Dendritic cell treated with granulocyte-macrophage colony-stimulating factor and Interleukin-4, amounts not matched to agents 40 ng/mL and 50 ng/mL, for 4 days (primary cell): Measurements from ENCODE around the gene NUCKS1.

Source experiments
- H3K27ac Mint-ChIP-seq: one replicate; pipeline ENCODE4 v1.8.0; 2022; ENCODE audit warnings: mild to moderate bottlenecking, mixed read lengths
- H3K27me3 Mint-ChIP-seq: one replicate; pipeline ENCODE4 v1.8.0; 2022; ENCODE audit warnings: mild to moderate bottlenecking, mixed read lengths
- H3K36me3 Mint-ChIP-seq: one replicate; pipeline ENCODE4 v1.8.0; 2022; ENCODE audit warnings: low read depth, mixed read lengths
- H3K4me1 Mint-ChIP-seq: one replicate; pipeline ENCODE4 v1.8.0; 2022; ENCODE audit warnings: low read depth, mixed read lengths
- H3K4me3 Mint-ChIP-seq: one replicate; pipeline ENCODE4 v1.8.0; 2022; ENCODE audit warnings: mild to moderate bottlenecking, moderate library complexity, mixed read lengths
- H3K9me3 Mint-ChIP-seq: one replicate; pipeline ENCODE4 v1.8.0; 2022; ENCODE audit warnings: mixed read lengths
- intact Hi-C: fragments of 100-400 bp; cut with micrococcal nuclease; formaldehyde crosslinking; loops from one replicate; pipeline ENCODE4 v1.15.0; 2022

Gene NUCKS1

DNA sequence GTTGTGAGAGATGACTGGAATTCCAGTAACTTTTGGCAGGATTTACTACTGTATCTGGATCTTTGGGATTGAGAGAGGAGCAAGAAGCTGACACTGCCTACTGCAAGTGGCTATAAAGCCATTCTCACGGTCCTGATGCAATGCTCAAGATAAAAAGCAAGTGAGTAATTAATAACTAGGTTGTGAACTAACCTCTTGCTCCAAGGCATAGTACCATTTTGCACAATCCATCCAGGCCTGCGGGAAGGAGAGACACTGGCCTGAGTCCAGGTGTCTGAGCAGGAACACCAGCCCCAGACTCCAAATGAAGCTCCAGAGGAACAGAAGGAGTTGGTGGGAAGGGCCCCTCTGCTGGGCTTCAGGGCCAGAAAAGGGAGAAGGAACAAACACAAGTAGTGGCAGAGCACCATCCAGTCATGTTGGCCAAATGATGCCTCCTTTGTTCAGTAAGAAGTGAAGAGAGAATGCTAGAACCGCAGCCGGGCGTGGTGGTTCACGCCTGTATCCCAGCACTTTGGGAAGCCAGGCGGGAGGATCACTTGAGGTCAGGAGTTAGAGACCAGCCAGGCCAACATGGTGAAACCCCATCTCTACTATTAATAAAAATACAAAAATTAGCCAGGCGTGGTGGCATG, 59.7 kb downstream of the NUCKS1 start:
- H3K36me3 Mint-ChIP-seq: no peaks in the 10 kb centered on the region
- H3K4me3 Mint-ChIP-seq: no peak overlapping the region
- no peak overlapping the region for H3K27ac Mint-ChIP-seq
- no peaks in the 10 kb centered on the region for H3K9me3 Mint-ChIP-seq
- peaks cover 30% of the 10 kb centered on the region for H3K4me1 Mint-ChIP-seq
- intact Hi-C loops: no loop called here
- H3K27me3 Mint-ChIP-seq: peaks cover 56% of the 10 kb centered on the region

DNA sequence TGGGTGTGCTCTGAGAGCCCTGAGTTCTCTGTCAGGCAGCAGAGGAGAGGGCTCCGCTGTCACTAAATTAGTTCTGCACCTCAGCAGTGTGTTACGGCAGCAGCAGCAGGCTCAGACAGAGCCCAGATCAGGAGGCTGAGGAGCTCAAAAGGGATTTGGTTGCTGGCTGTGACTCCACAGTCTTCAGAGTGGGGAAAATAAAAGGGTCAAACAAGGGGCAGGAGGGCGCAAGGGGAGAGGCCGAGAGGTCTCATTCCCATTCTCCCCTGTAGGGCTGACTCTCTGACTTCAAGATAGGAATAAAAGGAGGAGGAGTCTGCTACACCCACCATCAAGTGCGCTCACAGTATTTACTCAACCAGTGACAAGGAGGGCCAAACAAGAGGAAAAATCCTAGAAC, 60.5 kb downstream of the NUCKS1 start:
- intact Hi-C loops: no loop called here
- Mint-ChIP-seq H3K4me3 (no peak overlapping the region), H3K27ac (no peak overlapping the region), H3K4me1 (peaks cover 30% of the 10 kb centered on the region), H3K27me3 (peaks cover 56% of the 10 kb centered on the region), H3K9me3 (no peaks in the 10 kb centered on the region), H3K36me3 (no peaks in the 10 kb centered on the region)

- intact Hi-C loops: no loop called here
- peaks cover 26% of the 10 kb centered on the region for H3K4me1 Mint-ChIP-seq
- no peaks in the 10 kb centered on the region for H3K9me3 Mint-ChIP-seq
- no peaks in the 10 kb centered on the region for H3K36me3 Mint-ChIP-seq
- no peak overlapping the region for H3K27ac Mint-ChIP-seq
- peaks cover 55% of the 10 kb centered on the region for H3K27me3 Mint-ChIP-seq
- H3K4me3 Mint-ChIP-seq: no peak overlapping the region
Observed at GRCh38 chr1:205688171-205689080, 61.6 kb downstream of the NUCKS1 start.

DNA sequence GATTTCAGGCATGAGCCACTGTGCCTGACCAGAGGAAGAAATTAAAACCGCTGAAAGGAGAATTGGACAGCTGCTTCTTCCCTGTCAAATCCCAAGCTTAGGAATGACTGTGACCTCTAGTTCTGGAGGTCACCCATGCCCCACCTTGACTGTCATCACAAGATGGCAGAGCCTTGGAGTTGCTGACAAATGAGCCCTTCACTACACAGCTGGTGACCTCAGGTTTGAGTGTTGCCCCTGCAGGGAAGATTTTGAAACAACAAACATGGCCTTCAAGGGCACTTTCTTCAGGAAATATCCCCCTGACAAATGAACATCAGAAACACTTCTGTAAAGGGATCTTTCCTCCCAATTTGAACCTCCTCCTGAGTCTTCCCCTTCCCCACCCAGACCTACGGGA, 62.7 kb downstream of the NUCKS1 start:
- peaks cover 26% of the 10 kb centered on the region for H3K4me1 Mint-ChIP-seq
- intact Hi-C loops: no loop called here
- H3K4me3 Mint-ChIP-seq: no peak overlapping the region
- H3K9me3 Mint-ChIP-seq: no peaks in the 10 kb centered on the region
- peaks cover 53% of the 10 kb centered on the region for H3K27me3 Mint-ChIP-seq
- no peak overlapping the region for H3K27ac Mint-ChIP-seq
- H3K36me3 Mint-ChIP-seq: no peaks in the 10 kb centered on the region

DNA sequence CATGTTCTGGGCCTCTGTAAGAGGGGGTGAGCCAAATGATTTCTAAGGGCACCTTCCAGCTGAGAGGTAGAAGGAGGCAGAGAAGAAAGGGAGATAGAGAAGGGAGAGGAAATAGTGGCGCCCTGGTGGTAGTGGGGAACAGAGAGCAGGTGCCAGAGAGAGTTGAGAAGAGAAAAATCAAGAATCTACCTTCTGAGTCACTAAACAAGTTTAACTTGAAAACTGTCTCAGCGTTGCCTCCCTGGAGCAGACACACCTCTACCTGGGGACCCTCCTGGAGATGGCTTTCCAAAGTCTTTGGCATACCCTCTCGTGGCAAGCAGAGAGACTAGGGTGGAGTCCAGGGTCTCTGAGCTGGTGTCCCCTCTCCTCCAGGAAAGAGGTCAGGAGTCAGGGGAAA, 68.6 kb downstream of the NUCKS1 start:
- H3K27ac Mint-ChIP-seq: no peak overlapping the region
- H3K4me3 Mint-ChIP-seq: no peak overlapping the region
- intact Hi-C loops: no loop called here
- H3K4me1 Mint-ChIP-seq: peaks cover 41% of the 10 kb centered on the region
- H3K9me3 Mint-ChIP-seq: no peaks in the 10 kb centered on the region
- peaks cover 48% of the 10 kb centered on the region for H3K27me3 Mint-ChIP-seq
- no peaks in the 10 kb centered on the region for H3K36me3 Mint-ChIP-seq

GRCh38 chr1:205680073-205680851, 69.7 kb downstream of the NUCKS1 start, which contains the start of gene SLC45A3:
Gene SLC45A3, minus strand, starts transcription at chr1:205680509. Its CDS starts 15,853 bp downstream, at chr1:205664656.
- peak within 1 kb of the TSS; percentile 67 for H3K27ac Mint-ChIP-seq

GRCh38 chr1:205678286-205679111, 71.5 kb downstream of the NUCKS1 start:
- Mint-ChIP-seq H3K36me3 (no peaks in the 10 kb centered on the region), H3K9me3 (no peaks in the 10 kb centered on the region), H3K27me3 (peaks cover 53% of the 10 kb centered on the region), H3K4me3 (no peak overlapping the region), H3K4me1 (peaks cover 46% of the 10 kb centered on the region), H3K27ac (peak overlapping the region; percentile 67)
- intact Hi-C loops: no loop called here

More at GRCh38 chr1:205680073-205680851, 69.7 kb downstream of the NUCKS1 start, which contains the start of gene SLC45A3:
- intact Hi-C loops: no loop called here
- peaks cover 52% of the 10 kb centered on the region for H3K27me3 Mint-ChIP-seq
- H3K4me1 Mint-ChIP-seq: peaks cover 46% of the 10 kb centered on the region
- H3K9me3 Mint-ChIP-seq: no peaks in the 10 kb centered on the region
- H3K36me3 Mint-ChIP-seq: no peaks in the 10 kb centered on the region
- H3K4me3 Mint-ChIP-seq: peak within 1 kb of the TSS; percentile 77

DNA sequence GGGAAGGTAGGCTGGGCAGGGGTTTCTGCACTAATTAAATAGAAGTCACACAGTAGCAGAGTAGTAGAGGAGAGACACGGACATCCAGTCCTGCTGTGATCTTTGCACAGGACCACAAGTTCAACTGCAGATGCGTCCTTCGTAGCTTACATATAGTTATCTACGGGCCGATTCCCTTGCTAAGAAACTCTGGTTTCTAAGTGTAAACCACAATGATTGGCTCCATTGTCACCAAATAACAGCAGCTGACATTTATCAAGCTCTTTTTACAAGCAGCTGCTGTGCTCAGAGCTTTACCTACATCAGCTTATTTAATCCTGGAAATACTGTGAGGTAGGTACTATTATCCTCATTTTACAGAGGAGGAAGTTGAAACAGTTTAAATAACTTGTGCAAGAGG, 72.8 kb downstream of the NUCKS1 start:
- no peaks in the 10 kb centered on the region for H3K36me3 Mint-ChIP-seq
- intact Hi-C loops: no loop called here
- H3K4me3 Mint-ChIP-seq: no peak overlapping the region
- H3K4me1 Mint-ChIP-seq: peaks cover 40% of the 10 kb centered on the region
- peaks cover 53% of the 10 kb centered on the region for H3K27me3 Mint-ChIP-seq
- no peak overlapping the region for H3K27ac Mint-ChIP-seq
- no peaks in the 10 kb centered on the region for H3K9me3 Mint-ChIP-seq

- no peaks in the 10 kb centered on the region for H3K36me3 Mint-ChIP-seq
- no peak overlapping the region for H3K4me3 Mint-ChIP-seq
- peaks cover 52% of the 10 kb centered on the region for H3K27me3 Mint-ChIP-seq
- H3K4me1 Mint-ChIP-seq: peaks cover 46% of the 10 kb centered on the region
- no peak overlapping the region for H3K27ac Mint-ChIP-seq
- H3K9me3 Mint-ChIP-seq: no peaks in the 10 kb centered on the region
- intact Hi-C loops: no loop called here
Observed at GRCh38 chr1:205676597-205676996, 73.4 kb downstream of the NUCKS1 start.

DNA sequence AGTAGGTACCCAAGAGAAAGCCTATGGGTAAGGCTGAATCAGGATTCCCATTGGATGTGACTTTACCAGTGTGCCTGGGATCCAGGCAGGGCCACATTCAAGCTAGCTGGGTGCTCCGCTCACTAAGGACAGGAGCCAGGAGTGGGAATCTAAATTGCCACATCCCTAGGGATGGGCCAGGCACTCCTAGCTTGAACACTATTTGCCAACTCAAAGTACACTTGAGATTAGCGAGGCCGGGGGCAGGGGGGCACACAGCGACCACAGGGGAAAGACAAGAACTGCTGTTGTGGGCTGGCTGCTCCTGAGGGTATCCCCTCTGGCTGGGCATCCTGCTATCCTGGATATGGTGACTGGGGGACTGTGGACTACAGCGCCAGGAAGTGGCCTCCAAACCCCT, 74.0 kb downstream of the NUCKS1 start:
- peaks cover 49% of the 10 kb centered on the region for H3K4me1 Mint-ChIP-seq
- H3K36me3 Mint-ChIP-seq: no peaks in the 10 kb centered on the region
- intact Hi-C loops: no loop called here
- no peaks in the 10 kb centered on the region for H3K9me3 Mint-ChIP-seq
- no peak overlapping the region for H3K4me3 Mint-ChIP-seq
- H3K27me3 Mint-ChIP-seq: peaks cover 51% of the 10 kb centered on the region
- no peak overlapping the region for H3K27ac Mint-ChIP-seq

DNA sequence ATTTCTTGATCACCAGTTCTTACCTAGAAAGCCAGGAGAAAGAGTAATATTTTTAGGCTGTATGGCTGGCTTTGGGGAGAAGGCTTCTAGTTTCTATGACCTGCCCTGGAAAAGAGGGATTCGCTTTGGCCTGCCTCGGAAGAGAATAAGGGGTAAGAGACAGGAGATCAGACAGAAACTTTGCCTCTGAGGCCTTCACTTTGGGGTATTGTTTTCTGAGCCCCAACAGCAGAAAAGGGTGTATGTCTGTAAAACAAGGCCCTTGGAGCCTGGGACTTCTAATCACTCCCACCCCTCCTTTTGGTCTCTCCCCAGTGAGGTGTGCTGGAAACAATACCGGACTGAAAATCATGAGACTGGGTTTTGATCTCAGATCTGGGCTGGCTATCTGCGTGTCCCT, 74.7 kb downstream of the NUCKS1 start:
- intact Hi-C loops: no loop called here
- no peak overlapping the region for H3K27ac Mint-ChIP-seq

GRCh38 chr1:205672970-205673369, 77.0 kb downstream of the NUCKS1 start:
- intact Hi-C loops: no loop called here
- no peak overlapping the region for H3K4me3 Mint-ChIP-seq

More for the DNA sequence above, 74.7 kb downstream of the NUCKS1 start:
- Mint-ChIP-seq H3K4me3 (no peak overlapping the region), H3K36me3 (no peaks in the 10 kb centered on the region), H3K27me3 (peaks cover 49% of the 10 kb centered on the region), H3K9me3 (no peaks in the 10 kb centered on the region), H3K4me1 (peaks cover 51% of the 10 kb centered on the region)

DNA sequence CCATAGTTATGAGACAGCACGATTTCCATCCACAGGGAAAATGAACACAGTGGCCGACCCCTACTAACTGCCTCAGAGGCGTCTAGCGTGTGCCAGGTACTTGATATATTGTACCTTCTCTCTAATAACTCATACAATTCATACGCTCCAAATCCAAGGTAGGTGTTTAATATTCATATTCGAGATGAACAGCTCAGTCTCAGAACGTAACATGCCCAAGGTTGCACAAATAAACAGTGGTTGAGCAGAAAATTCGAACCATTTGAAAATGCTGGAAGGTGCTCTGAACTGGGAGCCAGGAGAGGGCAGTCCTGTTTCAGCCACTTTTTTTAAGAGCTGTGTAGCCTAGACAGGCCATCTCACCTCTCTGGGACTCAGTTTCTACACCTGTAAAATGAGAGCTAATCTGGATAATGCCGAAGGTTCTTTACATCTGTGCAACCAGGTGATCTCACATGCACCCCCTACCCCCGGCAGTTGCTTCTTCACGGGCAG, 77.5 kb downstream of the NUCKS1 start:
- Mint-ChIP-seq H3K27me3 (peaks cover 52% of the 10 kb centered on the region), H3K36me3 (no peaks in the 10 kb centered on the region), H3K4me1 (peaks cover 57% of the 10 kb centered on the region), H3K9me3 (no peaks in the 10 kb centered on the region), H3K4me3 (no peak overlapping the region), H3K27ac (no peak overlapping the region)
- intact Hi-C loops: no loop called here

More at GRCh38 chr1:205672970-205673369, 77.0 kb downstream of the NUCKS1 start:
- Mint-ChIP-seq H3K27me3 (peaks cover 50% of the 10 kb centered on the region), H3K36me3 (no peaks in the 10 kb centered on the region), H3K9me3 (no peaks in the 10 kb centered on the region), H3K27ac (no peak overlapping the region), H3K4me1 (peaks cover 56% of the 10 kb centered on the region)
